SK-N-SH treated with all-trans-retinoic acid at 6 μM for 48 hours (cell line): ENCODE data around the gene SOX1.

Source experiments
- ATAC-seq: fragments of 200-7000 bp; cut with Tn5 transposase; 3 replicates; pipeline ENCODE4 v1.9.1; 2020; ENCODE audit warnings: mild to moderate bottlenecking, moderate library complexity
- ARNTL ChIP-seq: fragments of 450-650 bp; formaldehyde crosslinking; IDR thresholded peaks from 2 replicates; pipeline ENCODE4 v1.5.0; 2020; ENCODE audit warnings: low read depth, mild to moderate bottlenecking, moderate library complexity, borderline replicate concordance
- BACH2 ChIP-seq: fragments of 250-450 bp; sonication (Bioruptor Pico); IDR thresholded peaks from 2 replicates; pipeline ENCODE4 v1.9.0; 2021; ENCODE audit warnings: mild to moderate bottlenecking, borderline replicate concordance
- CSDC2 ChIP-seq: fragments of 250-450 bp; sonication (Bioruptor Pico); IDR thresholded peaks from 2 replicates; pipeline ENCODE4 v1.5.0; 2020; ENCODE audit warnings: mild to moderate bottlenecking, moderate library complexity
- CSRNP3 ChIP-seq: fragments of 250-450 bp; sonication (Bioruptor Pico); IDR thresholded peaks from 2 replicates; pipeline ENCODE4 v1.5.1; 2021; ENCODE audit warnings: mild to moderate bottlenecking, moderate library complexity
- ESRRG ChIP-seq: fragments of 250-450 bp; sonication (Bioruptor Pico); IDR thresholded peaks from 2 replicates; pipeline ENCODE4 v1.6.1; 2021; ENCODE audit warnings: mild to moderate bottlenecking
- ISL1 ChIP-seq: fragments of 250-450 bp; sonication (Bioruptor Pico); IDR thresholded peaks from 2 replicates; pipeline ENCODE4 v2.1.2; 2022; ENCODE audit warnings: mild to moderate bottlenecking, moderate library complexity
- OSR1 ChIP-seq: fragments of 250-450 bp; sonication (Bioruptor Pico); IDR thresholded peaks from 2 replicates; pipeline ENCODE4 v1.8.0; 2022; ENCODE audit warnings: moderate library complexity, mild to moderate bottlenecking, inconsistent platforms
- PATZ1 ChIP-seq: fragments of 250-450 bp; sonication (Bioruptor Pico); IDR thresholded peaks from 2 replicates; pipeline ENCODE4 v1.8.0; 2020; ENCODE audit warnings: mild to moderate bottlenecking, moderate library complexity, borderline replicate concordance
- POU6F1 ChIP-seq: fragments of 250-450 bp; sonication (Bioruptor Pico); IDR thresholded peaks from 2 replicates; pipeline ENCODE4 v1.8.0; 2021; ENCODE audit warnings: low read depth, mild to moderate bottlenecking, moderate library complexity, borderline replicate concordance
- PPARA ChIP-seq: fragments of 250-450 bp; sonication (Bioruptor Pico); IDR thresholded peaks from 2 replicates; pipeline ENCODE4 v1.5.0; 2020; ENCODE audit warnings: mild to moderate bottlenecking, borderline replicate concordance
- RARB ChIP-seq: fragments of 250-450 bp; sonication (Bioruptor Pico); IDR thresholded peaks from 2 replicates; pipeline ENCODE4 v1.8.0; 2021; ENCODE audit warnings: mild to moderate bottlenecking, moderate library complexity
- SNAI2 ChIP-seq: fragments of 250-450 bp; sonication (Bioruptor Pico); IDR thresholded peaks from 2 replicates; pipeline ENCODE4 v1.5.0; 2020; ENCODE audit warnings: mild to moderate bottlenecking, moderate library complexity
- TCF4 ChIP-seq: fragments of 250-450 bp; sonication (Bioruptor Pico); IDR thresholded peaks from 2 replicates; pipeline ENCODE4 v1.8.0; 2021; ENCODE audit warnings: mild to moderate bottlenecking, moderate library complexity, borderline replicate concordance
- TSHZ2 ChIP-seq: fragments of 250-450 bp; sonication (Bioruptor Pico); IDR thresholded peaks from 2 replicates; pipeline ENCODE4 v1.5.0; 2020; ENCODE audit warnings: mild to moderate bottlenecking, moderate library complexity
- ZC3H10 ChIP-seq: fragments of 250-450 bp; sonication (Bioruptor Pico); IDR thresholded peaks from 2 replicates; pipeline ENCODE4 v1.5.1; 2021; ENCODE audit warnings: mild to moderate bottlenecking, moderate library complexity
- ZFP3 ChIP-seq: fragments of 250-450 bp; sonication (Bioruptor Pico); IDR thresholded peaks from 2 replicates; pipeline ENCODE4 v1.5.0; 2020; ENCODE audit warnings: mild to moderate bottlenecking, moderate library complexity
- ZNF565 ChIP-seq: fragments of 450-650 bp; formaldehyde crosslinking; conservative IDR thresholded peaks from 2 replicates; pipeline ENCODE4 v1.5.0; 2020; ENCODE audit warnings: low read depth, mild to moderate bottlenecking, moderate library complexity
- ZNF70 ChIP-seq: fragments of 450-650 bp; formaldehyde crosslinking; IDR thresholded peaks from 2 replicates; pipeline ENCODE4 v1.5.0; 2020; ENCODE audit warnings: mild to moderate bottlenecking, moderate library complexity
- ZNF8 ChIP-seq: fragments of 450-650 bp; formaldehyde crosslinking; IDR thresholded peaks from 2 replicates; pipeline ENCODE4 v1.5.0; 2020; ENCODE audit warnings: mild to moderate bottlenecking, moderate library complexity

SOX1 gene

GRCh38 chr13:112105892-112106291 lies 38.9 kb downstream of the SOX1 start:
- TF ChIP-seq CSRNP3 (CRISPR knock-in tag) (no peak), ARNTL (CRISPR knock-in tag) (no peak), ZNF70 (CRISPR knock-in tag) (no peak), POU6F1 (CRISPR knock-in tag) (no peak), TSHZ2 (CRISPR knock-in tag) (no peak)
- ATAC-seq, result no peak

GRCh38 chr13:112106478-112107141 lies 39.7 kb downstream of the SOX1 start:
- ATAC-seq, result no peak
- TF ChIP-seq ZFP3 (no peak), CSRNP3 (CRISPR knock-in tag) (no peak), ESRRG (CRISPR knock-in tag) (no peak), OSR1 (CRISPR knock-in tag) (no peak), ARNTL (CRISPR knock-in tag) (no peak), ZNF70 (CRISPR knock-in tag) (no peak), BACH2 (CRISPR knock-in tag) (no peak)

- ATAC-seq, result no peak
- TF ChIP-seq ZC3H10 (no peak), ISL1 (CRISPR knock-in tag) (no peak), CSDC2 (CRISPR knock-in tag) (no peak), ESRRG (CRISPR knock-in tag) (no peak), ZNF565 (CRISPR knock-in tag) (no peak), POU6F1 (CRISPR knock-in tag) (no peak), RARB (CRISPR knock-in tag) (no peak), PATZ1 (no peak), TCF4 (CRISPR knock-in tag) (no peak), BACH2 (CRISPR knock-in tag) (no peak), SNAI2 (CRISPR knock-in tag) (no peak), ZNF8 (CRISPR knock-in tag) (no peak), ARNTL (CRISPR knock-in tag) (no peak), PPARA (CRISPR knock-in tag) (no peak), CSRNP3 (CRISPR knock-in tag) (no peak)
These were observed 40.3 kb downstream of the SOX1 start for GRCh38 chr13:112107289-112107688.
